Measurements from ENCODE around the gene ARHGAP24. TPM values are rescaled to one million over a fixed set of nuclear protein-coding genes. Genes with fewer than 3 reads are reported as not detected.
A peak's percentile ranks its signal among the peaks of the same experiment; 100 is the strongest.

Gene ARHGAP24
- total and polyA plus RNA-seq, 7 donors = 0.46 to 40.4 (median 23.1) TPM

GRCh38 chr4:85675076-85676049 lies 200.4 kb downstream of the ARHGAP24 start:
- no peaks in the 10 kb centered on the region for H3K27me3 ChIP-seq
- no peak overlapping the region for H3K4me3 ChIP-seq
- intact Hi-C loops (cut with DNase I) = no loop called here
- TF ChIP-seq CTCF (IDR thresholded peaks at IDR 0.05) = no peak
- no peak for TF ChIP-seq POLR2A (IDR thresholded peaks at IDR 0.05)
- TF ChIP-seq POLR2AphosphoS5 (IDR thresholded peaks at IDR 0.05) = no peak
- no peak for TF ChIP-seq EP300 (IDR thresholded peaks at IDR 0.05)
- H3K4me1 ChIP-seq = peaks cover 0 to 23% (median 3%) of the 10 kb centered on the region in 4 donors
- H3K9me3 ChIP-seq = no peaks in the 10 kb centered on the region
- DNase-seq = no peak
- H3K27ac ChIP-seq = no peak overlapping the region
- WGBS, 2 donors = 90 to 95% methylated on average over 7 of the region's 7 CpGs
- no peaks in the 10 kb centered on the region for H3K36me3 ChIP-seq

GRCh38 chr4:85676050-85676425 lies 201.1 kb downstream of the ARHGAP24 start:
- Histone ChIP-seq H3K4me3 (no peak overlapping the region), H3K9me3 (no peaks in the 10 kb centered on the region), H3K27me3 (no peaks in the 10 kb centered on the region), H3K36me3 (no peaks in the 10 kb centered on the region), H3K27ac (no peak overlapping the region), H3K4me1 (peaks cover 0 to 26% (median 5%) of the 10 kb centered on the region in 4 donors)
- intact Hi-C loops (cut with DNase I) = no loop called here
- TF ChIP-seq POLR2AphosphoS5 (IDR thresholded peaks at IDR 0.05) (no peak), POLR2A (IDR thresholded peaks at IDR 0.05) (no peak), EP300 (IDR thresholded peaks at IDR 0.05) (no peak), CTCF (IDR thresholded peaks at IDR 0.05) (no peak)
- WGBS, 2 donors = 78 to 87% methylated on average over 1 of the region's 1 CpG
- DNase-seq = no peak

GRCh38 chr4:85676850-85677590 lies 202.1 kb downstream of the ARHGAP24 start:
- Histone ChIP-seq H3K4me1 (peaks cover 0 to 36% (median 6%) of the 10 kb centered on the region in 4 donors), H3K4me3 (no peak overlapping the region), H3K36me3 (no peaks in the 10 kb centered on the region), H3K27ac (no peak overlapping the region), H3K27me3 (no peaks in the 10 kb centered on the region), H3K9me3 (no peaks in the 10 kb centered on the region)
- 44 to 75% methylated on average over 5 of the region's 5 CpGs for WGBS, 2 donors
- DNase-seq = no peak
- no peak for TF ChIP-seq POLR2A (IDR thresholded peaks at IDR 0.05)
- TF ChIP-seq POLR2AphosphoS5 (IDR thresholded peaks at IDR 0.05) = no peak
- TF ChIP-seq EP300 (IDR thresholded peaks at IDR 0.05) = no peak
- TF ChIP-seq CTCF (IDR thresholded peaks at IDR 0.05) = no peak
- intact Hi-C loops (cut with DNase I) = no loop called here

GRCh38 chr4:85681221-85681657 lies 206.3 kb downstream of the ARHGAP24 start:
- Histone ChIP-seq H3K4me1 (peaks cover 0 to 30% (median 4%) of the 10 kb centered on the region in 4 donors), H3K4me3 (no peak overlapping the region), H3K27me3 (no peaks in the 10 kb centered on the region), H3K9me3 (no peaks in the 10 kb centered on the region), H3K36me3 (no peaks in the 10 kb centered on the region), H3K27ac (peak overlapping the region in 2 of 4 donors; percentile 35 to 39)
- intact Hi-C loops (cut with DNase I) = no loop called here
- peak in 1 of 4 donors; percentile 73 for TF ChIP-seq EP300 (IDR thresholded peaks at IDR 0.05)
- no peak for TF ChIP-seq POLR2A (IDR thresholded peaks at IDR 0.05)
- peak in 2 of 4 donors; percentile 66 to 71 for TF ChIP-seq POLR2AphosphoS5 (IDR thresholded peaks at IDR 0.05)
- no peak for TF ChIP-seq CTCF (IDR thresholded peaks at IDR 0.05)
- DNase-seq = peak; percentile 74
- 23 to 56% methylated on average over 2 of the region's 2 CpGs for WGBS, 2 donors
